ENCODE data around the gene SLIT1.

SLIT1 gene

GRCh38 chr10:97169911-97170693 is 15.7 kb downstream of the SLIT1 start:
- no peak for DNase-seq (ENCODE audit: low read depth)

GRCh38 chr10:97169063-97169462 is 16.7 kb downstream of the SLIT1 start:
- DNase-seq (ENCODE audit: low read depth), result no peak

- no peak for DNase-seq (ENCODE audit: low read depth)
These were observed 17.1 kb downstream of the SLIT1 start for GRCh38 chr10:97168645-97169044.

- DNase-seq (ENCODE audit: low read depth), result no peak
These were observed 20.3 kb downstream of the SLIT1 start for GRCh38 chr10:97165499-97165898.

- no peak for DNase-seq (ENCODE audit: low read depth)
These were observed 21.8 kb downstream of the SLIT1 start for GRCh38 chr10:97163781-97164501.

- no peak for DNase-seq (ENCODE audit: low read depth)
These were observed 22.6 kb downstream of the SLIT1 start for GRCh38 chr10:97163181-97163580.

GRCh38 chr10:97159646-97160305 is 26.0 kb downstream of the SLIT1 start:
- no peak for DNase-seq (ENCODE audit: low read depth)

GRCh38 chr10:97157578-97158095 is 28.1 kb downstream of the SLIT1 start:
- no peak for DNase-seq (ENCODE audit: low read depth)

GRCh38 chr10:97154781-97155180 is 31.0 kb downstream of the SLIT1 start:
- DNase-seq (ENCODE audit: low read depth), result no peak

- DNase-seq (ENCODE audit: low read depth), result no peak
These were observed 31.6 kb downstream of the SLIT1 start for GRCh38 chr10:97154162-97154561.

- DNase-seq (ENCODE audit: low read depth), result no peak
These were observed 32.4 kb downstream of the SLIT1 start for GRCh38 chr10:97153270-97153850.

- DNase-seq (ENCODE audit: low read depth), result no peak
These were observed 34.3 kb downstream of the SLIT1 start for GRCh38 chr10:97151307-97151914.

- no peak for DNase-seq (ENCODE audit: low read depth)
These were observed 35.1 kb downstream of the SLIT1 start for GRCh38 chr10:97150616-97151015.

- DNase-seq (ENCODE audit: low read depth), result no peak
These were observed 35.7 kb downstream of the SLIT1 start for GRCh38 chr10:97150013-97150595.

- no peak for DNase-seq (ENCODE audit: low read depth)
These were observed 36.7 kb downstream of the SLIT1 start for GRCh38 chr10:97149079-97149531.

- DNase-seq (ENCODE audit: low read depth), result no peak
These were observed 41.5 kb downstream of the SLIT1 start for GRCh38 chr10:97144297-97144696.

GRCh38 chr10:97142834-97143233 is 42.9 kb downstream of the SLIT1 start:
- DNase-seq (ENCODE audit: low read depth), result no peak

- DNase-seq (ENCODE audit: low read depth), result no peak
These were observed 44.6 kb downstream of the SLIT1 start for GRCh38 chr10:97140902-97141745.

GRCh38 chr10:97140049-97140846 is 45.5 kb downstream of the SLIT1 start:
- no peak for DNase-seq (ENCODE audit: low read depth)

- no peak for DNase-seq (ENCODE audit: low read depth)
These were observed 46.1 kb downstream of the SLIT1 start for GRCh38 chr10:97139651-97140048.

Data from GM04504 (cell line).